ENCODE data around the gene GPR139. TPM values are rescaled to one million over a fixed set of nuclear protein-coding genes. Genes with fewer than 3 reads are reported as not detected.

Gene GPR139
- total and polyA plus RNA-seq, 10 of the 15 experiments (the other 5 are each of a cell fraction or from before 2014, with no cell fraction given): not detected

- TF ChIP-seq BHLHE40 (IDR thresholded peaks at IDR 0.05; ENCODE audit: borderline replicate concordance in 1 of 2, low read depth in 2 of 2, low read length in 1 of 2): no peak
- TF ChIP-seq ESRRA (IDR thresholded peaks at IDR 0.05; ENCODE audit: low read length): no peak
- TF ChIP-seq SIX5 (IDR thresholded peaks at IDR 0.05; ENCODE audit: low read depth, low read length, severe bottlenecking): no peak
- TF ChIP-seq CEBPZ (IDR thresholded peaks at IDR 0.05; ENCODE audit: low read depth, low read length): no peak
- TF ChIP-seq BRCA1 (IDR thresholded peaks at IDR 0.05; ENCODE audit: low read depth, low read length): no peak
- TF ChIP-seq ZNF687 (IDR thresholded peaks at IDR 0.05): no peak
- TF ChIP-seq PAX5 (IDR thresholded peaks at IDR 0.05; ENCODE audit: borderline replicate concordance, low read depth, low read length): no peak
- TF ChIP-seq E2F8 (IDR thresholded peaks at IDR 0.05; ENCODE audit: low read depth, partially characterized antibody): no peak
These were observed 79.1 kb downstream of the GPR139 start (continued) for GRCh38 chr16:19994466-19995170.

All from GM12878 (cell line).